Pulmonary artery endothelial cell (primary cell): ENCODE results near the gene PTPRE. TPM values are rescaled to one million over a fixed set of nuclear protein-coding genes. Genes with fewer than 3 reads are reported as not detected.

Experiments
- DNase-seq: peaks from one replicate; pipeline ENCODE4 v3.0.0-alpha.2; 2011; ENCODE audit warnings: low read depth, low spot score
- total RNA-seq: library from RNA; depleted of rRNA; stranded (reverse); fragments of >200 nt; gene quantifications from 2 replicates; pipeline ENCODE4 v1.2.3, GENCODE V29; 2014

PTPRE gene
- total RNA-seq, 1 donor from 2014 or later, result 43.3 TPM

DNA sequence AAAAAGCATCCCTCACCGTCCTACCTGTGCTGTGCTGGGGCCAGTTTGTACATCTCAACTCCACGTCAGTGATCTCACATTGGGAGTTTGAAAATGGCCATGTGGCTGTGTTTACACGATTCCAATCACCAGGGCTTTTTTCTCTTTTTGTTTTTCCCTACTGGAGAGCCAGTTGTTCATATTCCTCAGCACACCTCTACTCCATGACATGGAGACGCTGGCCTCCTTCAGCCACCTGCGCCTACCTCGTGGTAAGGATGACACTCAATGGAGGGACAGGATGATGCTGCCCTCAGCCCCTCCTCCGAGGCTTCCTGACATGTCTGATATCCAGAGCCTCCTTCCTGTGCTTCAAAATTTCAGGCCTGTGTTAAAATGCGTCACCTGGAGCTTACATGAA, 24.5 kb upstream of the PTPRE start:
- no peak for DNase-seq

DNA sequence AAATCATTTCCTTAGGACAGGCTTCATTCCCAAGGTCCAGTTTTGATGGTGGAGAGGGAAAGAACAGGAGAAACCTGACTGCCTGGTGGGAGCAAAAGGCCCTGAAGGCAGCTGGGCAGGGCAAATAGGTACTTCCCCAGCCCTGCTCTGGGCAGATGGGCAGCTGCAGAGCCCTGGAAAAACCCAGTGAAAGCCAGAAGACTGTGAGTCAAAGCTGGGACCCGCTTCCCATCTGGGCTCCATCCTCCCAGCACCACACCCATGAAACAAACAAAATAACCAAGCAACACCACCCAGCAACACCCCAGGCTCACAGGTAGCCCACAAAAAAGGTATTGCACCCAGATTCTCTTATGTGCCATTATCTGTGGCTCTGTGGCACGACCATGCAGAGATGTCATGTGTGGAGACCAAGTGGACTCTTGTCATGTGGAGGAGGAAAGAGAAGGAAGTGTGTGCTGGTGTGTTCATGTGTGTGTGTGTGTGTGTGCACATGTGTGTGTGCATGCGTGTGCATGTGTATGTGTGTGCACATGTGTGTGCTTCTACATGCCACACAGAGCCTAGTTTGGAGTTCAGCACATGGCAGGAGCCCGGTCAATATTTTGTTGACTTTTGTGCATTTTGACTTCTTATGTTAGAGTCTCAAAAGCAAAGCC, 24.0 kb upstream of the PTPRE start:
- no peak for DNase-seq

DNA sequence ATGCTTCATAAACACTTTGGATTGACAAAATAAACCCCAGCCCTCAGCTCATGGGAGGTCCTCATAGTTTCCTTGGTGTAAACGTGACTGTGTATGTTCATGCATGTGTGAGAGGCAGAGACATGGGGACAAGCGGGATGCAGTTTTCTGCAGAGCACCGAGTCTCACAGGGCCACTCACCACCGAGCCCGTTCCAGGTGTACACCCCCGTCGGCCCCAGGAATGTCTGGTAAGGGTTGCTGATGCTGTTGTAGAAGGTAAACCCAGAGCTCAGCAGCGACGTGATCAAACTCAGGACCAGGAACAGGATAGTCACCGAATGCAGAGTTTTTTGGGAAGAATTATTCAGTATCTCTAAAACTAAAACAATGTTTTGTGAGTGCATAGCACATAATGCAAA, 23.4 kb upstream of the PTPRE start:
- no peak for DNase-seq

DNA sequence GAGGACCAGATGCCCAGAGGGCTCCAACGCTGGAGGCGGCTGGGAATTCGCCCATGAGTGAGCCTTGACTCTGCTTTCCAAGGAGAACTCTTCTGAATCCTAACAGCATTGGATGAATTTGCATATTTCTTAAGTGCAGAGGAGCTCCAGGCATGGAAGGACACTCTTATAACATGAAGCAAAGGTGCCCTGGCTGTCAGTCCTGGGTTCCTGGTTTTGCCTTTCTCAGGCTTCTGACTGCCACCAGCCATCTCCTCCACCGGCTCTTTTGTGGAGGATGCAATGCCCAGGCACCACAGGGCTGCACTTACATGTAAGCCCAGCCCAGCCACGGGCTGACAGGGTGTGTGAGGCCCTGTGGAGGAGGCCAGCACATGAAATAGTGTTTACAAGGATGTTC, 22.4 kb upstream of the PTPRE start:
- DNase-seq, result no peak

DNA sequence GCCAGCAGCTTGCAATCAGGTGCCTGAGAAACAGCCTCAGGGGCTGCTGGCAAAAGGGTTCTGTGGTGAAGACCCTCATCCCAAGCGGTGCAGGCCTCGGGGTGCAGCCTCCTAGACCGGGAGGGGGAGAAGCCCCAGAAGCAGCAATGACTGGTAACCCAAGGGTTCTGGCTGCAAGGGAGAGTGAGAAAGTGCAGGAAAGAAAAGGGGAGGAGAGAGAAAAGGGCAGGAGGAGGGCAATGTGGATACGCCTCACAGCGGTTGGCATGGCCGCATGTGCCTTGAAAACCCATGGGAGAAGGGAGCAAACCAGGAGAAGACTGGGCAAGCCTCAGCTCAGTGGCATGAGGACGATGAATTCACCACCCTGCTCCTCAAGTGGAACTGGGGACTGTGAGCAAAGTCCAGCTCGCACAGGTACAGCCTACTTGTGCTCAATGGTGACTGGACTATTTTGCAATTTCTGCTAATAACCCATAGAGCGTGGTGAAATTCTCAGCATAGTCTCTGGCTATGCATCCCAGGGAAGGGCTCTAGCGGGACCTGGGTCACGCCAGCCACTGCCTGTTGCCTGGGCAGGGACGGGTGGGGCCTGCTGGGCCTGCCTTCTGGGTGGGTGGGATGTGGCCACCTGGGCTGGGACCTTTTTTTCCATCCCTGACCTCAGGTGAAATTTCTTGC, 20.4 kb upstream of the PTPRE start:
- no peak for DNase-seq

DNA sequence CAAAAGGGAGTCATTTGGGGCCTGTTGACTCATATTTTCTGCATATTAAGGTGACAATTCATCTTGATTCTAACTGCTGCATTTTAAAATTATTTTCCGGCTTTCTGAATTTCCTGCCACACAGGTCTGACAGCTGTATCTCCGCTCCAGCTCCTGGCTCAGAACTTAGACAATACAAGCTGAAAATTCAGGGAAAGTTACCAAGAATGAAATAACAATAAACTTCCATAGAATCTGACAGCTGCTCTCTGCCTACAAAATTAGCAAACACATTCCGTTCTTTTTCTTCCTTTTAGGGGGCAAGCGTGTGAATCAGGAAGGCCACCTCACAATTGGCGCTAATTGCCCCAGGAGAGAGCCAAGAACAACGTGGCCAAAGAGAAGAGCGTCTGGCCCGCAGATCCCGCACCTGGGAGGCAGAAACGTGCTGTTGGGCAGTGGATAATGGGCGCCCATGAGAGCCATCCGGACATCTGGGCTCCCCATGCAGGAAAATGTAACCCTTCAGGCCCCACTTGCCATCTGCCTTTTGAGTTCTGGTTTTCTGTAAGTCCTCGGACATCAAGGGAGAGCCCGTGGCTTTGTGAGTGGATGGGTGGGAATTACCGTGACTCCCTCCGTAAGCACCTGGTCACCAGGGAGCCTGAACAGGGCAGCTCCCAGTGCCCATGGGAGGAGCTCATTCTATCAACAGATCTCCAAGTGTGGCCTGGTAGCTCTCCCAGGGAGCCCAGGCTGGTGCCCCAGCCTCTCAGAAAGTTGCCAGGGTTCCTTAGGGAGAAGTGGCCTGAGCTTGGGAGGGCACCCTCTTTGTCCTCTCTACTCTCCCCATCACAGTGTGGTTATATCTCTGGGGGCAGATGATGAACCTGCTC, 19.1 kb upstream of the PTPRE start:
- peak; percentile 41 for DNase-seq

DNA sequence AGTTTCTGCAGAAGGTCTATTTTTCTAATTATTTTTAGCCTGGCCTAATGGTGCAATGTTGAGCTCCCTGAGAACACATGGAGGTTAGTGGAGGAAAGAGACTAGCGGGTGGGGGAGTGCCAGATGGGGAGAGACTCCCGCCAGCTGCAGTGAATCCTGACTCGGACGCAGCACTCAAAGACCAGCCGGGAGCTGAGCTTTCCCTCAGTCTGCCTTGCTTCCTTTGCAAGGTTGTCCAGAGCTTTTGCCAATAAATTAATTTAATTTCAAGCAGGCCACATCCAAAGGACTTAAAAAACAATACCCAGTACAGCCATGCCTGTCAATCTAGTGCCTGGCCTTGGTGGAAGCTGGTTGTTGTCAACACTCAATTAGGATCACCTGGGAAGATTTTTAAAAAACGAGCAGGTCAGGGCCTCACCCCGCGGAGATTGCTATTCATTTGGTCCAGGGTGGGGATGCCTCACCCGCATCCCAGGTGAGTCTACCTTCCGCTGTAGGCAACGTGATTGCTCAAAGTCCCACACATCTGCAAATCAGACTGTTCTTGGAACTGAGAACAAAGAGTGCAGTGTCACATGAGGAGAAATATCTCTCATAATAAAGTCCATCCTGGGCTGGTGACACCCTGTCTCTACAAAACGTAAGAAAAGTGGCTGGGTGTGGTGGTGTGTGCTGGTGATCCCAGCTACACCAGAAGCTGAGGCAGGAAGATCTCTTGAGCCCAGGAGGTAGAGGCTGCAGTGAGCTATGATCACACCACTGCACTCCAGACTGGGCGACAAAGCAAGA, 18.2 kb upstream of the PTPRE start:
- no peak for DNase-seq

DNA sequence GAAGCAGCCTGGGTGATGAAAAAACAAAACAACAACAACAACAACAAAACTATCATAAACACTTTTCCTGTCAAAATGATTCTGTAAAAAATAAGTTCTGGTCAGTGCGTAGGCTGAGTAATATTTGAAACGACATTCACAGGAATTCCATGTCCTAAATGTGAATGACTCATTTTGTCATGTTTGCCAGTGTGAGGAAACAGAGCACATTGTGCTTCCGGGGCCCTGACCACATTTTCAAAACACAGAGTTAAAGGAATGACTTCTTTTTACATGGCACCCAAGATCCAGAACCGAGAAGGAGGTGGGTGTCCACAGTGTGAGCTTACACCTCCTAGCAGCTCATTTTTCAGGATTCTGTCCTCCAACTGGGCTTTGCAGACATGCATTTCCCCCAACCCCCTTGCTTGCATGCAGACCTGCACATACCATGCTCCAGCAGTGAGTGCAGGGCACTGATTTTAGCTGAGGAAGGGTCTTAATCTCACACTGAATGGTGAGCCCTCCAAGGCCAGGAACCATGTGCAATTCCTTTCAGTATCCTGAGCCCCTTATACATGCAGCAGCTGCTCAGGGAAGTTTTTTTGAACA, 17.2 kb upstream of the PTPRE start:
- DNase-seq, result no peak

DNA sequence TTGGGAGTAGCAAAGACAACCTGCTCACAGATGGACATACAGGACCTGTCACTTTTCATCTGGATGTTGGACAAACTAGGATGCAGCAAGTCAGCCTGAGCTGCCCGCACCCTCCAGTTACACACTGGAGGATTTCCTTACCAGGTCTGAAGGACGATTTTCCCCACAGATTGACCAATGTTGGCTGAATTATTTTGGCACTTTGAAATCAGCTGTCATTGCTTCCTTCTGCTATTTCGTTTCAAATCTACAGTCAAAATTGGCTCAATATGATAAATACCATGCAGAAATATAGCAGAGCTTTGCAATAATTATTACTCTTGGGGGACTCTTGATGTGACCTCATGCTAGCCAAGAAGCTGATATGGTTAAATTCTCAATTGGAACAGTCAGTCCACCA, 16.7 kb upstream of the PTPRE start:
- no peak for DNase-seq

DNA sequence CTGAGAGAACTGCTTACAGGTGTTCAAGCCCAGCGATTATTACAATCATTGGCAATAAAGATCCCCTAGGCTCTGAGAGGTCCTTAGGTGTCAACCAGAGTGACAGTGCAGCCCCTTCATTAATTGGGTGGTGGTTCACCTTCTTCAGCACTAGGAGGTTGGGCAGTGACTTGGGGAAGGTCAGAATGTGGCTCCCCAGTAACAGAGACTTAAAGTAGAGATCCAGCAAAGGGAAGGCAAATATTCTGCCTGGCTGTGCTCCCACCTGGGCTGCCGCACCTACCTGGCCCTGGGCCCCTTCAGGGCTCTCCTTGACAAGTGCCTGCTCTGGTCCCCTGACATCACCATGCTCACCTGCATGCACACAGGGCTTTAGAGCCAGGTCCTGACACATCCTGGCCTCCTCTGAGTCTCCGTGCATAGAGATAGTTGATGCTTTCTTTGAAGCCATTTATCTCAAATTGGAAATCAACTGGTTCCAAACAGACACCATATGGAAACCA, 16.0 kb upstream of the PTPRE start:
- DNase-seq, result no peak

DNA sequence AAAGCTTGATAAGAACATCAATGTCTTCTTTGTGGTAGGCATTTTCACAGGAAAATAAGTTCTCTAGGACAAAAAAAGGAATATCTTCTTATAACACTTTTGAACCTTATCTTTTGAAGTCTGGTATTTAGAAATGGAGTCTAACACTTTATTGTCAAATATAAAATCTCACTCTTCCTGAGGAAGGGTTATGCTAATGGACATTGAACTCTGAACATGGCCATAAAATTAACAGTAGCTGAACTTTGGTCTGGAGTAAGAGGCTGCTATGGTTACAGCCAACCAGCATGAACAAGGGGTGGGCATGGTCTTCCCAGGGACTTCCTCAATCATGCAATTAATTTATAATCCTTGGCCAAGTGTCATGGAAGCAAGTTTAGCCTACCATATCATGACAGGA, 14.2 kb upstream of the PTPRE start, which contains the start of gene CLRN3:
TSS of gene CLRN3 (minus strand) at position 199 of the 400 bp plus-strand sequence. CDS start at position 42, 157 bp downstream.
- DNase-seq, result no peak

DNA sequence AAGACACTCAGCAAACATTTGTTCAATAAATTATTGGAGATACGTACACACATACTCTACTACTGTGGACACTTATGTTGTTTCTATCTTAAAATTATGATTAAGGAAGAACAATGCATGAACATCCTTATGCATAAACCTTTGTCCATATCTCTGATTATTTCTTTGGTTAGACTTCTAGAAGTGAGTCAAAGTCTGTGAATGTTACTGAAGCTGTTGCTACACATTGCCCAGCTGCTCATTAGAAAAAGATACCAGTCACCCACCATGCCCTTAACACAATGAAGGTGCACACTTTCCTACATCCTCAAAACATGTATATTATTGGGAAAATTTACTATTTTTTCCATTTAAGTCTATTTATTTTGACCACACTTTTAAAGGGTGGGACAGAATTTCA, 12.8 kb upstream of the PTPRE start:
- DNase-seq, result no peak

DNA sequence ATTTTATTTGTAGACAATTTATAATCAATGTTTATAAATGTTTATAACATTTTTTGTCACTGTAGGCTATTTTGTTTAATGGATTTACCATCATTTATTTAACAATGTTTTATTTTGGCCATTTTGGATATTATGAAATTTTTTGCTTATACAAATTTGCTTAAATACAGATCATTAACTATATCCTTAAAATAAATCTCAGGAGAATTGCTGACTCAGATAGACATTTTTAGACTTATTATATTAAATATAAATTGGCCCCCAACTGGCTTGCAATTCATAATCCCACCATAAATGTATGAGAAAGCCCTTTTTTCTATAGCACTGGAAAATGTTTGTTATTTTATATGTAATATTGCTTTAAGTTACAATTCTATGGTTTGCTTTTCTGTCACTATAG, 10.3 kb upstream of the PTPRE start:
- no peak for DNase-seq

DNA sequence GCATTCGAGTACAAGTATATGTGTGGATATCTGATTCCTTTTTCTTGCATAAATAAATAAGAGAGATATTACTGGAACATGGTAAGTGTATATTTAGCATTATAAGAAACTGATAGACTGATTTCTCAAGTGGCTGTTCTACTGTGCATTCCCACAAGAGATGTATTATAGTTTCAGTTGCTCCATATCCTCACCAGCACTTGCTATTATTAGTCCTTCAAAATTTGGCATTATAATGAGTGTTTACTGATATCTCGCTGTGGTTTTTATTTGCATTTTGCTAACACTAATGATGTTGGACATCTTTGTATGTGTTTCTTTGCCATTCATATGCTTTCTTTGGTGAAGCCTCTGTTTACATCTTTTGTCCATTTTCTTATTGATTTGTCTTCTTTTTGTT, 9.7 kb upstream of the PTPRE start:
- no peak for DNase-seq

DNA sequence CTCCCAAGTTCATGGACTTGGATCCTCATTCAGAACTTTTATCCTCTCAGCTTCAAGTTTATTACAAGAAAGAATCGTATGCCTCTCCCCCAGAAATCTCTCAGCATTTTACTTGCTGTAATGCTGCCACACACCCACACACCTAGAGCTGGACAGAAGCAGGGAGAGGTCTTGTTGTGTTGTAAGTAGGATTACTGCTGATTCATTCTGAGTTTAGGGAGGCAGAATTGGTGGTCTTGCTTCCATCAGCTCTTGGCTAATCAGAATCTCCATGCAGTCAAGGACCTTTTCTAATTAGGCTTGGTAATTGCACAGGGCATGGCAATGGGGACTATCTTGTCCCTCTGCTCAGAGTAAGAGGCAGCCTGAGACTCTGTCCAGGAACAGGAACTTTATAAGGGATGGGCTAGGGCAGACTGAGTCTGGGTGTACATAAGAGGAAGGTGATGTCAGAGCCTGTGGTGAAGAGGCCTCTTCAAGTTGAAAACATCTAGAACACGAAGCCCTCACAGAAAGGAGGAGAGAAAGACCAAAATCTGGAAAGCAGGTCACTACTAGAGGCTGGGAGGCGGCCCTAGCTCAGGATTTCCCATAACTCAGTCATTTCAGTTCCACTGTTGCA, 7.0 kb upstream of the PTPRE start:
- DNase-seq, result no peak

DNA sequence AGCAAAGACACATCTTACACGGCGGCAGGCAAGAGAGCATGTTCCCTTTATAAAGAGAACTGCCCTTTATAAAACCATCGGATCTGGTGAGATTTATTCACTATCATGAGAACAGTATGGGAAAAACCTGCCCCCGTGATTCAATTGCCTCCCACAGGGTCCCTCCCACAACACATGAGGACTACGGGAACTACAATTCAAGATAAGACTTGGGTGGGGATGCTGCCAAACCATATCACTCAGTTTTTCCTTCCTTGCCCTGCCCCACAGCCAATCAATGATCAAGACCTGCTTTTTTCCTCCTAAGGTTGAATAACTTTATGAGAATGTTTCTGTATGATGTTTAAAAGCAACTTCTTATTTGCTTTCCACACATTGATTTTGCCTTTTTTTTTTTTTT, 3.1 kb upstream of the PTPRE start:
- DNase-seq, result no peak

DNA sequence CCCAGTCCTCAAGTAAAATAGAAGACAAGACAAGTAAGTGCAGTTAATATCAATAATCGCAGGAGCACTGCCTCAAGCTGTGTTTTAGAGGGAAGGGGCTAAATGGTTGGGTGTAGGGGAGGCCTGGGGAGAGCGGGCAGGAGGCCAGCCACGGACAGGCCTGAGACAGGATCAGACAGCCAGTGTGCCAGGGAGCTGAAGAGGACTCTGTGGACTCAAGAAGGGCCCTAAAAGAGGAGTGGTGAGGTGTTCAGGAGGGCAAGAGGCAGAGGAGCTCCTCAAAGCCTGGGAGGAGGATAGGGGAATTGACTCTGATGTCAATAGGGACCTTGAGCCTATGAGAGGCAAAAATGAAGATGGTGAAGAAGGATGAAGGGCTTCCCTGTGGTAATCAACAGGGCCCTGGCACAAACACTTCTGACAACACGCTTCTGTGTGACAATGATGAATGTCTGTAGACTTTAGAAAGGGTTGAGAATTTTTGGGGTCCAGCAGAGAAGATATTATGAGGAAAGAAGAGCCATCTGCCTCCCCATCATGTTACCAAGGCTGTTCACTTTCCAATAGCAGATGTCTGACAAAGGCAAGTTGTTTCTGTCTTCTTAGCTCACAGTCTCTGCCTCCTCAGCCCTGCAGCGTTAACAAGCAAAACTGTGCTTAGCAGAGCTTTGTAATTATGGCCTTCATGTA, 2.4 kb upstream of the PTPRE start:
- DNase-seq, result no peak

DNA sequence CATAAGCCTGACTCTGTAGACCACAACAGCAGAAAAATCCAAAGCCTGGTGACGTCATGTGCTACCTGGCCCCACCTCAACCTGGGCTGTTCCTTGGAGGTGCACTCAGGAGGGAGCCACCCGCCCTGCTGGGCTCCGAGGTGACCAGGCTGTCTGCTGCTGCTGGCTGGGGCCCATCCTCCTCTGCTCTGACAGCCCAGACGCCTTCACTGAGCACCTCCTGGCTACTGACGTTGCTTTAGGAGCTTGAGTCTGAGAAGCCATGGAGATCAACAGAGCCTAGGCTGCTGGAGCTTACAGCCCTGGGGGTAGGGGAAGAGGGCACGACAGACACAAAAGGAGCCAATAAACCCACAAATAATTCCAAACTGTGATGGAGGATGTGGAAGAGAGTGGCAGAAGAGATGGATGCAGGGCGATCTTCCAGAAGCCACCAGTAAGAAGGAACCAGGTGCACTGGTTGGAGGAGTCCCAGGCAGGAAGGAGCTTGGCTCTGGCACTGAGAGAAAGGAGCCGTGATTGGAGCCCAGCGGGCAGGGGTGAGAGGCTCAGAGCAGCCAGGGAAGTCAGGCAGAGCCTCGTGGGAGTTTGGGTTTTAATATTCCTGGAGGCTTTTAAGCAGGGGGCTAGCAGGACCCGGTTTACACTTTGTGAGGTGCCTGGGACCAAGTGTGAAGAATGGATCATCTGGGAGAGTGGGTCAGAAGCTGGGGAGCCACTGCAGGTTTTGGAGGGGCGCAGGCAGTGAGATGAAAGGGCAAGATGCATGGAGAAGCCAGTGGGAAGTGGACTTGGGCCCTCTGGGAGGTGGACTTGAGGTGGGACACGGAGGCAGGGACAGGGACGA, 1.7 kb upstream of the PTPRE start:
- DNase-seq, result no peak

DNA sequence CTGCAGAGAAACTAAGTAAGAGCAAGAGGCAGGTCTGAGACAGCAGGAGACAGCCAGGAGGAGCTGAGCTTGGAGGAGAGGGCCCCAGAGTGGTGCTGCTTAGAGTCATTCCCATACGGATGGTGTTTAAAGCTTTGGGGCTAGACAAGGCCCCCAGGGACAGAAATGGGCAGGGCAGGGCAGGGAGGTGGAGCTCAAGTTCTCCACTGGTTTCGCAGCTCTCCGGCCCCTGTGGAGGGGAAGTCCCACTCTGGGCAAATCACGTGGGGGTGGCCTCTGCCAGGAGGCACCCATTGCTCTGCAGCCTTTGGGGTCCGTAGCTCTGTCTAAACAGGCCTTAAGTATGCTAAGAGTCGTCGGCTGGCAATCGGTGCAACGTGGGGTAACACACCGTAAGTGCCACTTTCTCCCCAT, 1.0 kb upstream of the PTPRE start:
- no peak for DNase-seq
